GM12874 (cell line): ENCODE data around the gene PAK1.
A peak's percentile ranks its signal among the peaks of the same experiment; 100 is the strongest.

Experiments
- TF ChIP-seq, protein P1 (sequence below): IDR thresholded peaks from 2 replicates; pipeline ENCODE4 v1.5.1; 2011; ENCODE audit warnings: low read depth, mild to moderate bottlenecking, control low read depth, low read length, moderate library complexity; ENCODE audit not compliant: insufficient read depth

Gene PAK1

DNA sequence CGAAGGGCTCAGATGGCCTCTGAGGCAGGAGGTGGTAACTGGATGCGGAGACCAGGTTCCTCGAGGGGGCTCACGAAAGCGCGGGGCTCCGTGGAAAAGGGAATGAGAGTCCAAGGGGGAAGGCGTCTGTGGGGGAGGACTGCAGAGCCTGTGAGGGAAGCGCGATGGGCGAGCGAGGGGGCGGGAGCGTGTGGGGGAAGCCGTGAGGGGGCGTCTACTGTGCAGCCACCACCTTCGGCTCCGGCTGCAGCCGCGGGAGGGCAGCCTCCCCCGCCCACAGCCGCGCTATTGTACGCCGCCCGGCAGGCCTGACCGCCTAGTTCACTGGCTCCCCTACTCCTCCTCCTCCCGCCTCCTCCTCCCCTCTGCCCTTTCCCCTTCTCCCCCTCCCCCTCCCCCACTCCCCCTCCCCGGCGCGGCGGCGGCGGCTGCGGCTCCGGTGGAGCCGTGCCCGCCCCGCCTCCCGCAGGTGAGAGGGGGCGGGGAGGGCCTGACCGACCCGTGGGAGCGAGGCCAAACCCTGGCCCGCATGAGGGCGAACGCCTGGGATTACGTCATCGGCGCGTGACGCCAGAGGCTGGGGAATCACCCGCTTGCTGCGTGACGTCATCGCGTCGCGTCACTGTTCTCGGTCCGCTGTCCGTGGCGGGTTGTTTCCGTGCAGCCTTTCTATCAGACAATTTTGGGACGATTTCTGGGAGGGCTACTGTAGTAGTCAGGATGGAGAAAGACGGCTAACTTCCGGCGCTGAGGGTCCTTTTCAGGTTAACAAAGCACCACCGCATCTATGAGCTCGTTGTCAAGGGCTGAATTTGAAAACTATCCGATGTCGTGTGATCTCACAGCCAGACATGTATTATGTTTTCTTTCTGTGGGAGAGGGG lies at the start of gene PAK1:
TSS of gene PAK1 (minus strand) at position 294 of the 883 bp plus-strand sequence. CDS start 81,574 bp downstream, outside the sequence.
- TF ChIP-seq, protein P1, sequence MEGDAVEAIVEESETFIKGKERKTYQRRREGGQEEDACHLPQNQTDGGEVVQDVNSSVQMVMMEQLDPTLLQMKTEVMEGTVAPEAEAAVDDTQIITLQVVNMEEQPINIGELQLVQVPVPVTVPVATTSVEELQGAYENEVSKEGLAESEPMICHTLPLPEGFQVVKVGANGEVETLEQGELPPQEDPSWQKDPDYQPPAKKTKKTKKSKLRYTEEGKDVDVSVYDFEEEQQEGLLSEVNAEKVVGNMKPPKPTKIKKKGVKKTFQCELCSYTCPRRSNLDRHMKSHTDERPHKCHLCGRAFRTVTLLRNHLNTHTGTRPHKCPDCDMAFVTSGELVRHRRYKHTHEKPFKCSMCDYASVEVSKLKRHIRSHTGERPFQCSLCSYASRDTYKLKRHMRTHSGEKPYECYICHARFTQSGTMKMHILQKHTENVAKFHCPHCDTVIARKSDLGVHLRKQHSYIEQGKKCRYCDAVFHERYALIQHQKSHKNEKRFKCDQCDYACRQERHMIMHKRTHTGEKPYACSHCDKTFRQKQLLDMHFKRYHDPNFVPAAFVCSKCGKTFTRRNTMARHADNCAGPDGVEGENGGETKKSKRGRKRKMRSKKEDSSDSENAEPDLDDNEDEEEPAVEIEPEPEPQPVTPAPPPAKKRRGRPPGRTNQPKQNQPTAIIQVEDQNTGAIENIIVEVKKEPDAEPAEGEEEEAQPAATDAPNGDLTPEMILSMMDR: peak; percentile 57

GRCh38 chr11:77522215-77522614 lies 48.3 kb upstream of the PAK1 start:
- TF ChIP-seq, protein P1: no peak

- TF ChIP-seq, protein P1: no peak
These were observed 46.0 kb upstream of the PAK1 start for GRCh38 chr11:77519847-77520246.

DNA sequence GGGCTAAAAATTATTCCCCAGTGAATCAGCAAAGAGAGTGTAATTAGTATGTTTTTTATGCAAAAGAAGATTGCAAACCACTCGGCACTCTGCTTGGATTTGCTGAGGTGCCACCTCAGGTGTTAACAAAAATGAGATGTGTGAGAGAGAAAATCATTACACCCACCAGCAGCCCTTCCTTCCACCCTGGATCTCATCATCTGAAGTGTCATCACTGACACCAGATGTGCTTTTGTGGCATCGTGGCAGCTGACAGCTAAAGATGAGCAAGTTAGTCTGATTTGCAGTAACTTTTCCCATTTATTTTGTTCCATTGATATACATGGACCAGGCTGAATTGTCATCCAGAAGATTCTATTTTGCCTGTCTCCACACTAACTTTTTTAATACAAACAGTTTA lies 44.6 kb upstream of the PAK1 start:
- TF ChIP-seq, protein P1: no peak

DNA sequence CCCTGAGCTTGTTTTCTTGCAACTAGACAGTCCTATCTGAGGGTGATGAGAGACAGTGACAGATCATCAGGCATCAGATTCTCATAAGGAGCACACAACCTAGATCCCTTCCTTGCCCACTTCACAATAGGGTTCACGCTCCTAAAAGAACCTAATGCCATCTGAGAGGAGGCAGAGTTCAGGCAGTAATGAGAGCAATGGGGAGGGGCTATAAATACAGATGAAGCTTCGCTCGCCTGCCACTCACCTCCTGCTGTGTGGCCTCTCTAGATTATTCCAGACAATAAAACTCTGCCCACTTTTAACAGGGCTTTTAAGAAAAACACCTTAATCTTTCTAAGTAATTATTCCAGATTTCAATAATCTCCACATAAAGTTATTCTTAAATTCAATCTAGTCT lies 43.9 kb upstream of the PAK1 start:
- TF ChIP-seq, protein P1: no peak

DNA sequence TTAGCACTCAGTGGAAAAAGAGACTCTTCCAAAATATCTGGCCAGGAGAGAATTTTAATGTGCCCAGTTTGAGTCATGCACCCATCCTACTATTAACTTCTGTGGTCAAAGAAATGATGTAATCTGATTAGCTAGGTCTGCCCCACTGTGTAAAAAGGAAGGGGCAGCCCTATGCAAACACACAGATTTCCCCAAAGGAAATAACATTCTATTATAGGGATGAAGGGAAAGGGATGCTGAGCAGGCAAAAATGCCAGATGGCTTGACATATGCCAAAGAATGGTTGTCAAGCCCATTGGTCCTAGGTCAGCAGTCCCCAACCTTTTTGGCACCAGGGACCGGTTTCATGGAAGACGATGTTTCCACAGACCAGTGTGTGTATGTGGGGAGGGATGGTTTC lies 43.3 kb upstream of the PAK1 start:
- TF ChIP-seq, protein P1: no peak

DNA sequence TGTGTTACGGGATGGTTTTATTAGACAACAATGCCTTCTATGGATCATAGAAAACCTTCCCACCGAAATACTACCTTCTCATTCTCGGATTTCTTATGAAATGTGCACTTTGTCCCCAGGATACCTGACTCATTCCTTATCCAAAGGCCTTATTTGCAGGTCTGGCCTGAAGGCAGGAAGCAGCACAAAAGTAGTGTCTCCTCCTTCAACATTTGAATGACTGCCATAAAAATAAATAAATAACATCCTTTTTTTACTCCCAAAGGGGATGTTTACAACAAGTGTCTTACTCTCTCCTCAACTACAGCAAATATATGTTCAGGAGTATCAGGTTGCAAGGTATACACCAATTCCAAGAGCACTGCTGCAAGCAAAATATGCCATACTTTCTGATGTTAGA lies 41.6 kb upstream of the PAK1 start:
- TF ChIP-seq, protein P1: no peak
